Measurements from ENCODE around the gene LAMC1. TPM values are rescaled to one million over a fixed set of nuclear protein-coding genes. Genes with fewer than 3 reads are reported as not detected.

LAMC1 gene
- total and polyA plus RNA-seq, 2 donors (not counting 1 experiment from before 2014, with no cell fraction given) = 408 to 604 TPM

- no peak overlapping the region for H2AFZ ChIP-seq (ENCODE audit: low read length)
- peaks cover 93% of the 10 kb centered on the region for H3K79me2 ChIP-seq (ENCODE audit: control insufficient read depth, insufficient read depth, low read length)
- H3K4me1 ChIP-seq (ENCODE audit: control insufficient read depth, extremely low read depth, insufficient read depth, low read length) = peaks cover 12% of the 10 kb centered on the region
- no peak overlapping the region for H3K27ac ChIP-seq (ENCODE audit: insufficient read depth, low read length)
- H3K27me3 ChIP-seq (ENCODE audit: control insufficient read depth, insufficient read depth, low read length) = no peaks in the 10 kb centered on the region
- H3K4me3 ChIP-seq (replicated peaks in 1 of 4; ENCODE audit: control extremely low read depth in 1 of 4, insufficient read depth in 1 of 4, low read depth in 3 of 4, low read length in 4 of 4) = no peak overlapping the region
- peaks cover 10% of the 10 kb centered on the region for H4K20me1 ChIP-seq (ENCODE audit: control insufficient read depth, extremely low read depth, insufficient read depth, low read length)
- DNase-seq (ENCODE audit: low read depth in 2 of 2) = no peak
- no peaks in the 10 kb centered on the region for H3K9me3 ChIP-seq (ENCODE audit: control insufficient read depth, insufficient read depth, low read depth, low read length)
- H3K4me2 ChIP-seq (ENCODE audit: extremely low read depth, insufficient read depth, low read length) = no peak overlapping the region
- H3K36me3 ChIP-seq (ENCODE audit: control insufficient read depth, insufficient read depth, low read length) = peaks cover 1% of the 10 kb centered on the region
- no peak overlapping the region for H3K9ac ChIP-seq (ENCODE audit: insufficient read depth, low read length)
- TF ChIP-seq EZH2 (IDR thresholded peaks at IDR 0.05; ENCODE audit: low read length, missing control alignments) (no peak), CTCF (conservative IDR thresholded peaks at IDR 0.05 in 1 of 2, IDR thresholded peaks at IDR 0.05 in 1 of 2; ENCODE audit: low read depth in 1 of 2, low read length in 2 of 2) (no peak)
Measured at GRCh38 chr1:183048087-183049085, 25.2 kb downstream of the LAMC1 start.

DNA sequence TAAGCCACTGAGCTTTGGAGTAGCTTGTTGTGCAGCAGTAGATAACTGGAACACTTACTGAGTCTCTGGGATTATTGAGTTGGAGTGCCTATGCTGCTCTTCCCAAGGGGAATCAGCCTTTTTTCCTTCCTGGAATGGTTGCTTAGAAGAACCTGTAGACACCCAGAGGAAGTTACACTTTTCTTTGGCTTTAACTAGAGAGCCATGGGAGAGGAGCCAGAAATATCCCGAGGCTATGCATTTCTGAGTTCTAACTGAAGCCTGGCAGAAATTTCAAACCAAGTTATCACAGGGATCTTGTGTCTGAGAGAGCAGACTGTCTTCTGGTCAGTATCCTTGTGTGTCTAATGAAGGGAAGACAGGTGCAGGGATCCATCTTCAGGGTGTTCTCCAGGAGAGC is 28.3 kb downstream of the LAMC1 start:
- no peak overlapping the region for H3K4me2 ChIP-seq (ENCODE audit: extremely low read depth, insufficient read depth, low read length)
- H3K27me3 ChIP-seq (ENCODE audit: control insufficient read depth, insufficient read depth, low read length) = no peaks in the 10 kb centered on the region
- H3K36me3 ChIP-seq (ENCODE audit: control insufficient read depth, insufficient read depth, low read length) = peaks cover 1% of the 10 kb centered on the region
- no peak overlapping the region for H2AFZ ChIP-seq (ENCODE audit: low read length)
- H3K4me3 ChIP-seq (replicated peaks in 1 of 4; ENCODE audit: control extremely low read depth in 1 of 4, insufficient read depth in 1 of 4, low read depth in 3 of 4, low read length in 4 of 4) = no peak overlapping the region
- no peaks in the 10 kb centered on the region for H3K9me3 ChIP-seq (ENCODE audit: control insufficient read depth, insufficient read depth, low read depth, low read length)
- peaks cover 5% of the 10 kb centered on the region for H4K20me1 ChIP-seq (ENCODE audit: control insufficient read depth, extremely low read depth, insufficient read depth, low read length)
- no peak for DNase-seq (ENCODE audit: low read depth in 2 of 2)
- no peak overlapping the region for H3K27ac ChIP-seq (ENCODE audit: insufficient read depth, low read length)
- peaks cover 94% of the 10 kb centered on the region for H3K79me2 ChIP-seq (ENCODE audit: control insufficient read depth, insufficient read depth, low read length)
- no peaks in the 10 kb centered on the region for H3K4me1 ChIP-seq (ENCODE audit: control insufficient read depth, extremely low read depth, insufficient read depth, low read length)
- H3K9ac ChIP-seq (ENCODE audit: insufficient read depth, low read length) = no peak overlapping the region
- no peak for TF ChIP-seq EZH2 (IDR thresholded peaks at IDR 0.05; ENCODE audit: low read length, missing control alignments)
- no peak for TF ChIP-seq CTCF (conservative IDR thresholded peaks at IDR 0.05 in 1 of 2, IDR thresholded peaks at IDR 0.05 in 1 of 2; ENCODE audit: low read depth in 1 of 2, low read length in 2 of 2)

DNA sequence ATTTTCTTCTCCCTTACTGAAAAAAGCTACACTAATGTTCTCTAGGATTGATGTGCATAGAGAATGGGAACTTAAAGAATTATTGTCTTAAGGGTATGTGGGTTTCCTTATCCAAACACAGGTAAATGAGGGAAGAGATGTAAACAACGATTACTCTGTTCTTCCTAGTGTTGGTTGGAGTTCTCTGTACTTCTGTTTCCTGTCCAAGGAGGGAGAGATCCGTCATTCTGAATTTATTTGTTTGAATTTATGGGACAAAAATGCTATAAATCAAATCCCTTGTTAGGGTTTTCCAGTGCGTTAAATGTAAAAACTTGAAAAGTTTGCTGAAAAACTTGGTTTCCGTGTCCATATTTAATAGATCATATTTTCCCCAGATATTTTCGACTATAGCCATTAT is 29.6 kb downstream of the LAMC1 start:
- Histone ChIP-seq H3K27me3 (ENCODE audit: control insufficient read depth, insufficient read depth, low read length) (no peaks in the 10 kb centered on the region), H2AFZ (ENCODE audit: low read length) (no peak overlapping the region), H3K36me3 (ENCODE audit: control insufficient read depth, insufficient read depth, low read length) (peaks cover 1% of the 10 kb centered on the region), H3K9ac (ENCODE audit: insufficient read depth, low read length) (no peak overlapping the region), H4K20me1 (ENCODE audit: control insufficient read depth, extremely low read depth, insufficient read depth, low read length) (peaks cover 5% of the 10 kb centered on the region), H3K27ac (ENCODE audit: insufficient read depth, low read length) (no peak overlapping the region), H3K4me1 (ENCODE audit: control insufficient read depth, extremely low read depth, insufficient read depth, low read length) (no peaks in the 10 kb centered on the region), H3K79me2 (ENCODE audit: control insufficient read depth, insufficient read depth, low read length) (peaks cover 93% of the 10 kb centered on the region), H3K9me3 (ENCODE audit: control insufficient read depth, insufficient read depth, low read depth, low read length) (no peaks in the 10 kb centered on the region), H3K4me2 (ENCODE audit: extremely low read depth, insufficient read depth, low read length) (no peak overlapping the region), H3K4me3 (replicated peaks in 1 of 4; ENCODE audit: control extremely low read depth in 1 of 4, insufficient read depth in 1 of 4, low read depth in 3 of 4, low read length in 4 of 4) (no peak overlapping the region)
- TF ChIP-seq CTCF (conservative IDR thresholded peaks at IDR 0.05 in 1 of 2, IDR thresholded peaks at IDR 0.05 in 1 of 2; ENCODE audit: low read depth in 1 of 2, low read length in 2 of 2) = no peak
- TF ChIP-seq EZH2 (IDR thresholded peaks at IDR 0.05; ENCODE audit: low read length, missing control alignments) = no peak
- DNase-seq (ENCODE audit: low read depth in 2 of 2) = no peak

Measured in fibroblast of lung (primary cell).